Fibroblast of skin of scalp (primary cell): ENCODE data around the gene MTMR1.
A peak's percentile ranks its signal among the peaks of the same experiment; 100 is the strongest.

ENCODE experiments used
- DNase-seq: peaks from one replicate; pipeline ENCODE4 v3.0.0-alpha.2; 2013

The MTMR1 gene

GRCh38 chrX:150792949-150793527 is 99.8 kb downstream of the MTMR1 start:
- no peak for DNase-seq

DNA sequence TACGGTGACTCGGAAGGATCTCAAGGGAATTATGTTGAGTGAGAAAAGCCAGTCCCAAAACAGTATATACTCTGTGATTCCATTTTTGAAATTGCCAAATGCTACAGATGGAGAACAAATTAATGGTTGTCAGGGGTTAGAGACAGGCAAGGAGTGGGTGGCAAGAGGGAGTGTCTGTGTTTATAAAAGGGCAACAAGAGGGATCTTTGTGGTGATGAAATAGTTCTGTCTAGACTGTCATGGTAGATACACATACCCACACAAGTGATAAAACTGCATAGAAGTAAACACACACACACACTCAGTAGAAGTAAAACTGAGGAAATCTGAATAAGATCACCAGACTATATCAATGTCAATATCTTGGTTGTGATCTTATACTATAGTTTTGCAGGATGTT is 112.5 kb downstream of the MTMR1 start:
- no peak for DNase-seq

DNA sequence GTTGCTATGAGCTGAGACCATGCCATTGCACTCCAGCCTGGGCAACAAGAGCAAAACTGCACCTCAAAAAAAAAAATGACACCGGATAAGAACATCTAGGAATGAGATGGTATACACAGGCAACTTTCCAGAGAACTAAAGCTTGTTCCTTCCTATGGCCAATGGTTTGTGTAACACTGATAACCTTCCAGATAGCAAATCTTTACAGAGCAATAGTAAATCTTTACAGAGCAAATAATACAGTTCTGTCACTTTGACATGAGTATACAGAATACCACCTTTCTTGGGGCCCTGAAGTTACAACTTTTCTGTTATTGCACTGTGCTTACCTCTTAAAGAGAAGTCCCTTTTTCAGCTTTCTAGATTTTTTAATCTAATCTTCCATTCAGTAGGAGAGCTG is 113.6 kb downstream of the MTMR1 start:
- DNase-seq, result no peak

DNA sequence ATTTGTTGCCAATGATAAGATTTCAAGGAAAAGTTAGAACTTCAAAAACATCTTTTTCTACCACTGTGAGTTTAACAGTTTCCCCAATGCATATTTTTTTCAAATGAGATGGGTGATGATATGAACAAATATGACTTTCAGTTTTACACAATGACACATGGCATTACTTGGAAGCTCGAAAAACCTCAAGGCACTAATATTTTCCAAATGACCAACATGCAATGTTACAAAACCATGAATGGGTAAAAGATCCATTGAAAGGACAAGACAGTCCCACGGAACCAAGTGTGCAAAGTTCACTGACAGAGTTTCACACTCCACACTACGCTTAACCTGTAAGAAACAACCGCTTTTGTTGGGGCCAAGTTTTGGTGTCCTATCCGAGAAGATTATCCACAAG is 120.7 kb downstream of the MTMR1 start:
- DNase-seq, result peak; percentile 57
